NCI-H2107 treated with DMSO at 0.1 percent for 48 hours (cell line): Measurements from ENCODE around the gene GRID1.

ENCODE experiments used
- DNase-seq: peaks from one replicate; lab custom pipeline; 2025; ENCODE audit not compliant: unreplicated experiment; lab: John Stamatoyannopoulos, UW

GRID1 gene

GRCh38 chr10:85643845-85644525 is 722.6 kb downstream of the GRID1 start:
- no peak for DNase-seq

- DNase-seq, result no peak
Measured at GRCh38 chr10:85643171-85643844, 723.3 kb downstream of the GRID1 start.

DNA sequence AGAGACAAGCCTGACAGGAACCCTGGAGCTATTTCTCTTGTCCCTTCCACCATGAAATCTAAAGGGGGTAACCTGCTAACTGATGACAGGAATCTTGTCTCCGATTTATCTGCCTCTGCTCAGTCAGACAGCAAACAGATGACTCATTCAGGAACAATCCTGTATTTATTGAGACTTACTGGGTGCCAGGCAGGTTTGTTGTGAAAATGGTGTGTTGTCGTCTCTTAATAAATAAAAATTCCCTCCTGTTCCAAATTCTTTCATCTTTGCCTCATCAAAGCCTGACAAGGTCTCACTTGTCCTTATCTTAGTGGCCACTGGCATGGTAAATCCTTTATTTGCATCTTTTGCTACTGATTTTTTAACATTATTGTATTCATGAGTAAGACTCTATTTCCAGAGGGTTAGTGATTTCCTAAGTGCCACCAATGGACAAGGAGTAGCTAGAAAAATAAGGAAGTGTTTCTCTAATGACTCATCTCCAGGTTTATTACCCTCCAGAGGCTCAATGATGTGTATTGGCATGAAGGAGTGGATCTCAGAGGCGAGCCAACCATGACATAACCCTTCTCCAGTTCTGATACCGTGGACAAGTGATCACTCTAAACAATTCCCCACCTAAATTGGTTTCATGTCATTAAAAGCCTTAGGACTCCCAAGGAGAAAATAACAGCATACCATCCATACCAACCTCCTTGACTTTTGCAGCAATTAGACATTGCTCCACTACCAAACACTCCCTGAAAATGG is 724.0 kb downstream of the GRID1 start:
- DNase-seq, result no peak

DNA sequence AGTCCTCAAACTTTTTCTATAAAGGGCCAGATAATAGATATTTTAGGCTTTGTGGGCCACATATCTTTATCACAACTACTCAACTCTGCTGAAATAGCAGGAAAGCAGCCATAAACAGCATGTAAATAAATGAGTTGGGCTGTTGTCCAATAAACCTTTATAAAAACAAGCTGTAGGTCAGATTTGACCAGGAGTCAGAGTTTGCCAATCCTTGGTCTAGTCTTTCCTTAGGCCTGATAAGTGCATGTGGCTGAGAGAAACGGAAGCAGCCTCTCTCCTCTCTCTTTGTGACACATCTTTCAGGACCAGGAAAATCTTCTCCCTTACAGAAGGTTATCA is 724.5 kb downstream of the GRID1 start:
- DNase-seq, result no peak

DNA sequence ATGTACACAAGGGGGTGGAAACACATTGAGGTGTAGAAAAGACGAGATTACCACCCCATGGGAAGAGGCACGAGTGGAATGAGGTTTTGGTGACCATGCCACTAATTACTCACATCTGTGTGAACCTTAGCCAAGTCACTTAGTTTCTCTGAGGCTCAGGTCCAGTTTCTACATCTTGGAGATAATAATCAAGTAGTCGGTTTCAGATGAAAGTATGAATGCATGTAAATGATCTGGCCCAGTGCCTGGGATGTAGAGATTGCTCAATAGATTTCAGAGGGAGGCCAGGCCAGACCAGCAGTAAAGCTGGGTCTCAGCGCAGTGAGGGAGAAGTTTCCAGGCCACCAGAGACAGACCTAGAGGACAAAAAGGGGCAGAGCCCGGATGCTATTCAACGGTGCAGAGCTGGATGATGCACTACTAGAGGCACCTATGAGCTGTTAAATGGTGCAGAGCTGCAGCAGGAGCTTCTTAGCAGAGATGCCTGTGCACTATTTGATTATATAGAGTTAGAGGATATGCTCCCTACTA is 725.1 kb downstream of the GRID1 start:
- DNase-seq, result no peak

GRCh38 chr10:85638797-85639196 is 727.8 kb downstream of the GRID1 start:
- DNase-seq, result no peak

DNA sequence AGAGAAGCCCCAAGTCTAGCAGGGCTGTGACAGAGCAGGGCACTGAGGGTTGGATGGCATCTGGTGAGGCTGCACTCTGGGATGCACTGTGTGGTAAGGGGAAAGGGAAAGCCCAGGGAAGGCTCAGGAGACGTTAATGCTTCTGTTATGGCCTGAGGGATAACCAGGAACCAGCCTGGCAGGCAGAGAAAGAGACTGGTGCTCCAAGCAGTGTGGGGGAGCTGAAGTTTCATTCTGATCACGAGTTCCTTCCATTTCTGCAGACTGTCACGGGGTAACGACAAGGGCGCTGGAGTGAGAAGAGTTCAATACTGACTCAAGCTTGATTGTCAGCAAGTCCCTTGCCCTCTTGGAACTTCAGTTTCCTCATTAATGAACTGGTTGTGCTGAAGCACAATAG is 730.9 kb downstream of the GRID1 start:
- DNase-seq, result no peak

- no peak for DNase-seq
Measured at GRCh38 chr10:85624511-85624910, 742.1 kb downstream of the GRID1 start.

GRCh38 chr10:85623758-85624157 is 742.8 kb downstream of the GRID1 start:
- DNase-seq, result no peak

- no peak for DNase-seq
Measured at GRCh38 chr10:85623342-85623741, 743.3 kb downstream of the GRID1 start.

DNA sequence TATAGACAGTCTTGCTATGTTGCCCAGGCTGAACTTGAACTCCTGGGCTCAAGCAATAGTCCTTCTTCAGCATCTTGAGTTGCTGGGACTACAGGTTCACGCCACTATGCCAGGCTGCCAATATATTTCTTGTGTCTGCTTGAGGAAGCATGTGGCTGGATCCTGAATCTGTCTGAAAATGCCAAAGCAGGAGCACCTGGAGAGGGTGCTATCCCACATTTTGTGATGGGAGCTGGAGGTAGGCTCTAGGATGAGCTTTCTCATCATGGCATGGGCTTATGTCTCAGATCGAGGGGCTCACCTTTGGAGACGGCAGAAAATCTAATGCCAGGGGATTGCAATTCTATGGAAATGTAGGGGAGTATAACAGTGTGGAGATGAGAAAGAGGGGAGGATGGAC is 744.2 kb downstream of the GRID1 start:
- no peak for DNase-seq

DNA sequence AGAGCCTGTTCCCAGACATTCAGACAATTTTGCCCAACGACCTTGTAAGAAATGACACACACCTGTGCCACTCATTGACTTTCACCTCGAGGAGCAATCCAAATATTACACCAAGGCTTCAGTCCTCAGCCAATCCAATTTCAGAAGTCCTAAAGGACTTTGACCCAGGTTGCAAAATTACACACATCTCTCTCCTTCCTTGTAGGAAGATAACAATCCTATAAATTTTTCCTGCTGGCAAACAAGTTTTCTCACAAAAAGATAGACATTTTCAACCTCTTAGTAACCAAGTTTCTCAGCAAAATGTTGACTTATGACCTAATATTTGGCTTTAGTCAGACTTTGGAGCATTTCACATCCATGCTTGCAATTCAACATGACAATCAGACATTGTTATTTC is 745.0 kb downstream of the GRID1 start:
- no peak for DNase-seq

DNA sequence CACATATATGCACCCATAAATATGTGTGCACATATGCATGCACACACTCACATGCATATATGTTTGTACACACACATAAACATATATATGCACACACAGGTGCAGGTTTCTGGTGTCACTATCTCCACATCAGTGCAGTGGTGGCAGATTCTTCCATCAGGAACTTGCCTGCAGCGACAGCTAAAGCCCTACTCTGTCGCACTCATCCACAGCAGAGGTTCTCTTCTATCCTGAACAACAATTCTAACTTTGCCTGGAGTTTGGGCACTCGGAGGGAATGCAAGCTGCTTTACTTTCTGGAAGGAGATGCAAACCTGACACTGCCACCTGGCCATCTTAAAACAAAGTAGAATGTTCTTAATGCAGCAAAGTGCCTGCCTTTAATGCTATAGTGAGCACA is 745.8 kb downstream of the GRID1 start:
- DNase-seq, result no peak

GRCh38 chr10:85619832-85620231 is 746.8 kb downstream of the GRID1 start:
- DNase-seq, result no peak

DNA sequence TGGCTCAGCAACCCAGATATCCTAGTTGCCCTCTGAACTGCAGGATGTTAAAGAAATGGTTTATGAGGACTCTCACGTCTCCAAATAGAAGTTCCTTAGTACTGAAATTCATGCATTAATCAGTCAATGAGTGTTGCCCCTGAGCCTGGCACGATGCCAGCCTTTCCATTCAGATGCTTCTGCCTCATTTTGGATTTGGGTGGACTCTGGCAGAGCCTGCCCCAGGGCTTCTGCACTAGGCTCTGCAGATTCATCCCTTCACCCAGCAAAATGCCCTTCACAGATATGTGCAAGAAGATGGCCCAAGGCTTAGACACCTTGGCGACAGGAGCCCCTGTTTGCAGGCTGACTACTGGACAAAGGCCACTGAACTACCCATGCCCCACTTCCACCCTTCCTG is 747.8 kb downstream of the GRID1 start:
- no peak for DNase-seq

DNA sequence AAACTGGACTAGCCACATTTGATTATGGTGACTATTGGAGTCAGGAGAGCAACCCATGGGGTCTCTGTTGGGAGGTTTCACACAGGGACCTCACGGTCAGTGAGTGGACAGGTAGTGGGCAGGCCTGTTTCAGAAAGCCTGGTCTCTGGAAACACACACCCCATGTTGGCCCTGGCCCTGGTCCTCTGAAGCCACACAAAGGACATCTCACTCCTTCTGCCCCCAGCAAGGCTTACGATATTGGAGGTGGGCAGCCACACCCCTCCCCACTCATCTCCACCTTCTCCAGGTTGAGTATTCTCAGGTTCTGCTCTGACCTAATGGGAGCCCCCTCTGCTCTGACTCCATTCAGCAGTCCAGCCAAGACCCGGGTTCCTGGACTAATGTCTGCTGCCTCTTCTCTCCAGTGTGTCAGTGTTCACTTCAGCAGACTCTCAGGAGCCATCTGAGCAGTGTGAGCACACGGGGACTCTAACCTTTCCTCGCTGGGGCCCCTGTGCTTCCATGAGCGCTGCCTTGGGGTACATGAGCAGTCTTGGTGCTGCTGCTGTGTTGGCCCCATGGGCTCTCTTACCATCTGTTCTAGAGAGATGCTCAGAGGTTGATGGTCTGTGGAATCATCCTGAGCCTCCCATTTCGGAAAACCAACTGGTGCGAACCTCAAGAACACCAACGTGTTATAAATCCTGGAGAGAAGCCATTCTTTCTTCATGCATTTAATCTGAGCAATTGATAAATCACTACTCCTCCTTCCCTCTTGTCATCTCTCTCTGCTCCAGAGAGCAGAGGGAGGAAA is 748.6 kb downstream of the GRID1 start:
- no peak for DNase-seq

- DNase-seq, result no peak
Measured at GRCh38 chr10:85615556-85615955, 751.0 kb downstream of the GRID1 start.

GRCh38 chr10:85614981-85615380 is 751.6 kb downstream of the GRID1 start:
- DNase-seq, result no peak

GRCh38 chr10:85614566-85614965 is 752.0 kb downstream of the GRID1 start:
- DNase-seq, result no peak

DNA sequence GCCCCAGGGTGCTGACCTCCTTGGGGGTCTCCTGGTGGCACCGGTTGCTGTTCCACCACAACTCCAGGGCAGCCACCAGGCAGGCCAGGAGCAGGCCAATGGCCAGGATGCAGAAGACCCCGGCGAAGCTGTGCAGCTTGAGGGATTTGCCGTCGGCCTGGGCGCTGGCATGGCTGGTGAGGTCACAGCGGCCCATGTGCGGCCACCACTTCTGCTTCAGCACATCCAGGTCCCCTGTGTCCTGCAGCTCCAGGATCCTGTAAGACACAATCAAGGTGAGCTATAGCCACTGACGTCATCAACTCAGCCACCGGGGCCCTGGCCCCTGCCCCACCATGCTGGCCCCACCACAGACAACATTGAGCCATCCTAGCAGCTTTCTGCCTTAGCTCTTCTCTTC is 753.2 kb downstream of the GRID1 start:
- DNase-seq, result no peak

DNA sequence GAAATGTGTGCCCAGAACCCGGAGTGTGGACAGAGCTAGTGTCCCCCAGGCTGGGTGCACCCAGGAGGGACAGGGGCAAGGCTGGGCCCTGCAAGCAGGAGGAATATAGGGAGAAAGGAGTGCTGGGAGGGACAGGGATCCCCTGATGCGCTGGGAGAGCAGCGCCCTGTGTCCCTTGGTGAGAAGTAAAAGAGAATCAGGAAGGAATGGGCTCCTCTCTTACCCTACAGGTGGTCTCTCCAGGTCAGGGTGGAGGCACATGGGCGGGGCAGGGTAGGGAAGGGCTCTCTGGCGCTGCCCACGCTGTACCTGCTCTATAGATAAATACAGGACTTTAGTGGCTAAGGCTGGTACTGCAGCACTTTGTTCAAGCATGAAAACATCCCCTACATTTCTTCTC is 753.8 kb downstream of the GRID1 start:
- no peak for DNase-seq
